ENCODE results near the gene NRXN3.

GRCh38 chr14:79420725-79421124 lies 1250.6 kb downstream of the NRXN3 start:
- TF ChIP-seq ZNF510 (tag by site-specific recombination; IDR thresholded peaks at IDR 0.05; ENCODE audit: insufficient replicate concordance) (no peak), REST (tag by site-specific recombination; IDR thresholded peaks at IDR 0.05) (no peak), ZNF416 (tag by site-specific recombination; IDR thresholded peaks at IDR 0.05) (no peak)
- TF ChIP-seq, protein P1, sequence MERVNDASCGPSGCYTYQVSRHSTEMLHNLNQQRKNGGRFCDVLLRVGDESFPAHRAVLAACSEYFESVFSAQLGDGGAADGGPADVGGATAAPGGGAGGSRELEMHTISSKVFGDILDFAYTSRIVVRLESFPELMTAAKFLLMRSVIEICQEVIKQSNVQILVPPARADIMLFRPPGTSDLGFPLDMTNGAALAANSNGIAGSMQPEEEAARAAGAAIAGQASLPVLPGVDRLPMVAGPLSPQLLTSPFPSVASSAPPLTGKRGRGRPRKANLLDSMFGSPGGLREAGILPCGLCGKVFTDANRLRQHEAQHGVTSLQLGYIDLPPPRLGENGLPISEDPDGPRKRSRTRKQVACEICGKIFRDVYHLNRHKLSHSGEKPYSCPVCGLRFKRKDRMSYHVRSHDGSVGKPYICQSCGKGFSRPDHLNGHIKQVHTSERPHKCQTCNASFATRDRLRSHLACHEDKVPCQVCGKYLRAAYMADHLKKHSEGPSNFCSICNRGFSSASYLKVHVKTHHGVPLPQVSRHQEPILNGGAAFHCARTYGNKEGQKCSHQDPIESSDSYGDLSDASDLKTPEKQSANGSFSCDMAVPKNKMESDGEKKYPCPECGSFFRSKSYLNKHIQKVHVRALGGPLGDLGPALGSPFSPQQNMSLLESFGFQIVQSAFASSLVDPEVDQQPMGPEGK (tag by site-specific recombination; IDR thresholded peaks at IDR 0.05), result no peak
- TF ChIP-seq, protein P2, sequence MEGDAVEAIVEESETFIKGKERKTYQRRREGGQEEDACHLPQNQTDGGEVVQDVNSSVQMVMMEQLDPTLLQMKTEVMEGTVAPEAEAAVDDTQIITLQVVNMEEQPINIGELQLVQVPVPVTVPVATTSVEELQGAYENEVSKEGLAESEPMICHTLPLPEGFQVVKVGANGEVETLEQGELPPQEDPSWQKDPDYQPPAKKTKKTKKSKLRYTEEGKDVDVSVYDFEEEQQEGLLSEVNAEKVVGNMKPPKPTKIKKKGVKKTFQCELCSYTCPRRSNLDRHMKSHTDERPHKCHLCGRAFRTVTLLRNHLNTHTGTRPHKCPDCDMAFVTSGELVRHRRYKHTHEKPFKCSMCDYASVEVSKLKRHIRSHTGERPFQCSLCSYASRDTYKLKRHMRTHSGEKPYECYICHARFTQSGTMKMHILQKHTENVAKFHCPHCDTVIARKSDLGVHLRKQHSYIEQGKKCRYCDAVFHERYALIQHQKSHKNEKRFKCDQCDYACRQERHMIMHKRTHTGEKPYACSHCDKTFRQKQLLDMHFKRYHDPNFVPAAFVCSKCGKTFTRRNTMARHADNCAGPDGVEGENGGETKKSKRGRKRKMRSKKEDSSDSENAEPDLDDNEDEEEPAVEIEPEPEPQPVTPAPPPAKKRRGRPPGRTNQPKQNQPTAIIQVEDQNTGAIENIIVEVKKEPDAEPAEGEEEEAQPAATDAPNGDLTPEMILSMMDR (tag by site-specific recombination; IDR thresholded peaks at IDR 0.05), result no peak
